ENCODE results near the gene SERPINA5. TPM values are rescaled to one million over a fixed set of nuclear protein-coding genes. Genes with fewer than 3 reads are reported as not detected.

Gene SERPINA5
- total RNA-seq, 1 donor from 2014 or later: 3.5 TPM

- DNase-seq (ENCODE audit: low spot score): no peak
- Histone ChIP-seq H3K4me1 (no peaks in the 10 kb centered on the region), H3K9ac (no peak overlapping the region), H3K4me3 (no peak overlapping the region), H3K27me3 (no peaks in the 10 kb centered on the region), H3K4me2 (no peak overlapping the region), H2AFZ (replicated peaks) (no peak overlapping the region), H3K36me3 (no peaks in the 10 kb centered on the region), H3K27ac (no peak overlapping the region), H3K9me3 (ENCODE audit: low read depth) (no peaks in the 10 kb centered on the region), H4K20me1 (ENCODE audit: low read depth) (no peaks in the 10 kb centered on the region), H3K79me2 (ENCODE audit: low read depth) (no peaks in the 10 kb centered on the region), H3F3A (ENCODE audit: low read depth) (no peaks in the 10 kb centered on the region)
- TF ChIP-seq, protein P1, sequence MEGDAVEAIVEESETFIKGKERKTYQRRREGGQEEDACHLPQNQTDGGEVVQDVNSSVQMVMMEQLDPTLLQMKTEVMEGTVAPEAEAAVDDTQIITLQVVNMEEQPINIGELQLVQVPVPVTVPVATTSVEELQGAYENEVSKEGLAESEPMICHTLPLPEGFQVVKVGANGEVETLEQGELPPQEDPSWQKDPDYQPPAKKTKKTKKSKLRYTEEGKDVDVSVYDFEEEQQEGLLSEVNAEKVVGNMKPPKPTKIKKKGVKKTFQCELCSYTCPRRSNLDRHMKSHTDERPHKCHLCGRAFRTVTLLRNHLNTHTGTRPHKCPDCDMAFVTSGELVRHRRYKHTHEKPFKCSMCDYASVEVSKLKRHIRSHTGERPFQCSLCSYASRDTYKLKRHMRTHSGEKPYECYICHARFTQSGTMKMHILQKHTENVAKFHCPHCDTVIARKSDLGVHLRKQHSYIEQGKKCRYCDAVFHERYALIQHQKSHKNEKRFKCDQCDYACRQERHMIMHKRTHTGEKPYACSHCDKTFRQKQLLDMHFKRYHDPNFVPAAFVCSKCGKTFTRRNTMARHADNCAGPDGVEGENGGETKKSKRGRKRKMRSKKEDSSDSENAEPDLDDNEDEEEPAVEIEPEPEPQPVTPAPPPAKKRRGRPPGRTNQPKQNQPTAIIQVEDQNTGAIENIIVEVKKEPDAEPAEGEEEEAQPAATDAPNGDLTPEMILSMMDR (IDR thresholded peaks at IDR 0.05): no peak
- no peak for TF ChIP-seq EZH2phosphoT487 (IDR thresholded peaks at IDR 0.05)
- peaks cover 2% of the 10 kb centered on the region for H3K27me3 Mint-ChIP-seq (ENCODE audit: insufficient read depth, low read depth)
- peaks cover 14% of the 10 kb centered on the region for H3K4me1 Mint-ChIP-seq
- H3K4me3 Mint-ChIP-seq: no peak overlapping the region
- no peaks in the 10 kb centered on the region for H3K36me3 Mint-ChIP-seq
- no peak overlapping the region for H3K27ac Mint-ChIP-seq
- peaks cover 27% of the 10 kb centered on the region for H3K9me3 Mint-ChIP-seq
These were observed 32.8 kb downstream of the SERPINA5 start for GRCh38 chr14:94613720-94614644.

- no peaks in the 10 kb centered on the region for H3K4me1 ChIP-seq
- Mint-ChIP-seq H3K27me3 (ENCODE audit: insufficient read depth, low read depth) (peaks cover 2% of the 10 kb centered on the region), H3K36me3 (no peaks in the 10 kb centered on the region), H3K9me3 (peaks cover 35% of the 10 kb centered on the region), H3K27ac (no peak overlapping the region), H3K4me1 (peaks cover 14% of the 10 kb centered on the region), H3K4me3 (no peak overlapping the region)
- TF ChIP-seq EZH2phosphoT487 (IDR thresholded peaks at IDR 0.05) (no peak), EZH2 (IDR thresholded peaks at IDR 0.05) (no peak)
- TF ChIP-seq, protein P1 (IDR thresholded peaks at IDR 0.05): no peak
- no peak overlapping the region for H3K4me3 ChIP-seq
- H3K79me2 ChIP-seq (ENCODE audit: low read depth): no peaks in the 10 kb centered on the region
- no peaks in the 10 kb centered on the region for H3K27me3 ChIP-seq
- H3K9ac ChIP-seq: no peak overlapping the region
- DNase-seq (ENCODE audit: low spot score): no peak
- H3K9me3 ChIP-seq (ENCODE audit: low read depth): no peaks in the 10 kb centered on the region
- no peaks in the 10 kb centered on the region for H3F3A ChIP-seq (ENCODE audit: low read depth)
- no peaks in the 10 kb centered on the region for H4K20me1 ChIP-seq (ENCODE audit: low read depth)
- no peak overlapping the region for H3K4me2 ChIP-seq
- H2AFZ ChIP-seq (replicated peaks): no peak overlapping the region
- no peak overlapping the region for H3K27ac ChIP-seq
- no peaks in the 10 kb centered on the region for H3K36me3 ChIP-seq
These were observed 33.6 kb downstream of the SERPINA5 start for GRCh38 chr14:94614802-94615201.

GRCh38 chr14:94615254-94615653 lies 34.0 kb downstream of the SERPINA5 start:
- no peak for DNase-seq (ENCODE audit: low spot score)
- Histone ChIP-seq H3K9ac (no peak overlapping the region), H3K36me3 (no peaks in the 10 kb centered on the region), H3K27me3 (no peaks in the 10 kb centered on the region), H2AFZ (replicated peaks) (no peak overlapping the region), H3K4me3 (no peak overlapping the region), H3K4me2 (no peak overlapping the region), H3K9me3 (ENCODE audit: low read depth) (no peaks in the 10 kb centered on the region), H4K20me1 (ENCODE audit: low read depth) (no peaks in the 10 kb centered on the region), H3K79me2 (ENCODE audit: low read depth) (no peaks in the 10 kb centered on the region), H3K4me1 (no peaks in the 10 kb centered on the region), H3K27ac (no peak overlapping the region), H3F3A (ENCODE audit: low read depth) (no peaks in the 10 kb centered on the region)
- H3K27me3 Mint-ChIP-seq (ENCODE audit: insufficient read depth, low read depth): peaks cover 3% of the 10 kb centered on the region
- TF ChIP-seq EZH2phosphoT487 (IDR thresholded peaks at IDR 0.05): no peak
- TF ChIP-seq, protein P1 (IDR thresholded peaks at IDR 0.05): no peak
- no peak for TF ChIP-seq EZH2 (IDR thresholded peaks at IDR 0.05)
- H3K36me3 Mint-ChIP-seq: no peaks in the 10 kb centered on the region
- H3K4me1 Mint-ChIP-seq: peaks cover 14% of the 10 kb centered on the region
- no peak overlapping the region for H3K27ac Mint-ChIP-seq
- H3K9me3 Mint-ChIP-seq: peaks cover 39% of the 10 kb centered on the region
- H3K4me3 Mint-ChIP-seq: no peak overlapping the region
